ENCODE measurements around the gene LRRC37A3. TPM values are rescaled to one million over a fixed set of nuclear protein-coding genes. Genes with fewer than 3 reads are reported as not detected.

LRRC37A3 gene
- total RNA-seq, 1 experiment from 2014 or later = 7.7 TPM

GRCh38 chr17:64938290-64938689, 19.0 kb upstream of the LRRC37A3 start:
- peaks cover 0 to 12% of the 10 kb centered on the region in 2 experiments; a peak in 2 of 4 replicates for H3K4me1 ChIP-seq (ENCODE audit: control insufficient read depth in 1 of 2, insufficient read depth in 2 of 2, low read length in 2 of 2)
- H3K36me3 ChIP-seq (ENCODE audit: control insufficient read depth in 1 of 2, insufficient read depth in 2 of 2, low read length in 2 of 2) = no peaks in the 10 kb centered on the region
- no peak for DNase-seq (ENCODE audit: low read depth, low spot score)
- H3K9me3 ChIP-seq (ENCODE audit: control insufficient read depth in 1 of 2, insufficient read depth in 1 of 2, low read depth in 1 of 2, low read length in 2 of 2) = no peaks in the 10 kb centered on the region
- no peak overlapping the region for H2AFZ ChIP-seq (ENCODE audit: low read depth, low read length, poor library complexity, severe bottlenecking)
- ChIA-PET RAD21 (ENCODE audit: low non-redundant PET in 1 of 2, low total read pairs in 2 of 2, uncharacterized antibody in 2 of 2, unreplicated experiment in 2 of 2) (no interaction called here), CTCF (interaction anchor here (1.1 to 1.2 kb wide), 3 partner anchors 23 to 164 kb away, joined by 3 to 4 read pairs (median 3); no protein-coding TSS in a partner anchor), POLR2A (no interaction called here)
- no peak for ATAC-seq
- H3K4me3 ChIP-seq (replicated peaks in 1 of 2; ENCODE audit: low read depth in 1 of 2, low read length in 2 of 2) = no peak overlapping the region
- no peaks in the 10 kb centered on the region for H3K9me2 ChIP-seq (ENCODE audit: insufficient read depth)
- no peak overlapping the region for H3K27ac ChIP-seq (ENCODE audit: low read depth, low read length)
- H3K4me2 ChIP-seq (ENCODE audit: low read length) = no peak overlapping the region
- no peak overlapping the region for H3K9ac ChIP-seq (ENCODE audit: low read length)
- no peak for TF ChIP-seq FOSL1 (IDR thresholded peaks at IDR 0.05; ENCODE audit: low read depth)
- TF ChIP-seq ATF3 (IDR thresholded peaks at IDR 0.05) = no peak
- TF ChIP-seq CTCF (IDR thresholded peaks at IDR 0.05 in 2 of 3, conservative IDR thresholded peaks at IDR 0.05 in 1 of 3; ENCODE audit: borderline replicate concordance in 1 of 3, insufficient read depth in 1 of 3, low read depth in 2 of 3, low read length in 2 of 3) = no peak
- TF ChIP-seq EZH2 (IDR thresholded peaks at IDR 0.05) = no peak
- TF ChIP-seq POLR2A (IDR thresholded peaks at IDR 0.05; ENCODE audit: borderline replicate concordance, extremely low read depth, insufficient read depth, insufficient read length) = no peak
- TF ChIP-seq EZH2phosphoT487 (IDR thresholded peaks at IDR 0.05; ENCODE audit: borderline replicate concordance) = no peak
- TF ChIP-seq SP1 (IDR thresholded peaks at IDR 0.05; ENCODE audit: low read depth) = no peak
- no peak for TF ChIP-seq ELF1 (IDR thresholded peaks at IDR 0.05; ENCODE audit: borderline replicate concordance, low read depth)
- TF ChIP-seq MAX (IDR thresholded peaks at IDR 0.05) = no peak
- no peak for TF ChIP-seq ZBTB33 (IDR thresholded peaks at IDR 0.05; ENCODE audit: extremely low read depth, insufficient replicate concordance, low read length)
- TF ChIP-seq YY1 (IDR thresholded peaks at IDR 0.05; ENCODE audit: extremely low read depth, insufficient replicate concordance, low read depth, low read length) = no peak
- TF ChIP-seq SIN3A (IDR thresholded peaks at IDR 0.05; ENCODE audit: low read depth) = no peak
- no peak for TF ChIP-seq EGR1 (IDR thresholded peaks at IDR 0.05; ENCODE audit: low read depth)
- TF ChIP-seq CBX3 (IDR thresholded peaks at IDR 0.05; ENCODE audit: low read depth) = no peak
- TF ChIP-seq ZFX (IDR thresholded peaks at IDR 0.05) = no peak
- TF ChIP-seq ZNF274 (IDR thresholded peaks at IDR 0.05; ENCODE audit: low read depth, low read length) = no peak
- no peak for TF ChIP-seq RAD21 (IDR thresholded peaks at IDR 0.05; ENCODE audit: low read depth)
- no peak for TF ChIP-seq POLR2AphosphoS5 (IDR thresholded peaks at IDR 0.05; ENCODE audit: low read depth, low read length)
- TF ChIP-seq TCF7L2 (IDR thresholded peaks at IDR 0.05; ENCODE audit: borderline replicate concordance, extremely low read depth, insufficient read depth, insufficient read length) = no peak
- no peak for TF ChIP-seq REST (IDR thresholded peaks at IDR 0.05; ENCODE audit: low read depth)
- no peaks in the 10 kb centered on the region for H3K27me3 ChIP-seq (ENCODE audit: insufficient read depth, low read length)
- H3K79me2 ChIP-seq (ENCODE audit: insufficient read depth, low read length) = no peaks in the 10 kb centered on the region
- no TSS peak for BruUV-seq (replicated peaks)
- H4K20me1 ChIP-seq (ENCODE audit: insufficient read depth) = no peaks in the 10 kb centered on the region
- intact Hi-C loops (cut with micrococcal nuclease) = loop anchor here (5.0 to 10.0 kb wide), 2 partner anchors 93 to 161 kb away; no protein-coding TSS in a partner anchor

Data from HCT116 (cell line).